T-helper 17 cell (primary cell): Measurements from ENCODE around the gene HDAC10. TPM values are rescaled to one million over a fixed set of nuclear protein-coding genes. Genes with fewer than 3 reads are reported as not detected.

Source experiments
- ATAC-seq: fragments of 150-1000 bp; cut with Tn5 transposase; 2 replicates; pipeline ENCODE4 v1.10.0; 2021; ENCODE audit warnings: mild to moderate bottlenecking, moderate library complexity
- DNase-seq, 3 donors: peaks; one replicate each; pipeline versions ENCODE4 v3.0.0 to v3.0.0-alpha.2; 2020 to 2021
- H3K9me3 ChIP-seq: one replicate; pipeline ENCODE4 v1.7.0; 2013; ENCODE audit warnings: low read length, mild to moderate bottlenecking; ENCODE audit not compliant: control insufficient read depth, poor library complexity, severe bottlenecking
- H3K27ac Mint-ChIP-seq: one replicate; pipeline ENCODE4 v1.8.0; 2022; ENCODE audit warnings: mild to moderate bottlenecking, moderate library complexity, mixed read lengths
- H3K27me3 Mint-ChIP-seq: one replicate; pipeline ENCODE4 v1.8.0; 2022; ENCODE audit warnings: mixed read lengths
- H3K36me3 Mint-ChIP-seq: one replicate; pipeline ENCODE4 v1.8.0; 2022; ENCODE audit warnings: low read depth, mixed read lengths
- H3K4me1 Mint-ChIP-seq: one replicate; pipeline ENCODE4 v1.8.0; 2022; ENCODE audit warnings: mild to moderate bottlenecking, mixed read lengths
- H3K4me3 Mint-ChIP-seq: one replicate; pipeline ENCODE4 v1.8.0; 2022; ENCODE audit warnings: mild to moderate bottlenecking, moderate library complexity, mixed read lengths
- total RNA-seq, 4 donors: library from RNA in 2 of 4; stranded (reverse) in 2 of 4; gene quantifications; one replicate each; pipeline ENCODE4 v1.2.3 and lab custom pipeline; 2022 to 2026

The HDAC10 gene
- total RNA-seq, 2 donors from 2014 or later = 95.5 to 105 TPM

- H3K9me3 ChIP-seq = no peaks in the 10 kb centered on the region
- Mint-ChIP-seq H3K27ac (no peak overlapping the region), H3K36me3 (peaks cover 3% of the 10 kb centered on the region), H3K27me3 (no peaks in the 10 kb centered on the region), H3K4me3 (no peak overlapping the region), H3K4me1 (peaks cover 18% of the 10 kb centered on the region)
- DNase-seq (no peak), ATAC-seq (no peak)
These were observed 47.8 kb downstream of the HDAC10 start for GRCh38 chr22:50203288-50203687.

- peak overlapping the region; percentile 62 for H3K27ac Mint-ChIP-seq
- no peak for ATAC-seq
These were observed 48.9 kb downstream of the HDAC10 start for GRCh38 chr22:50202130-50202666.

GRCh38 chr22:50201191-50202129, 49.6 kb downstream of the HDAC10 start:
- ATAC-seq (peak; percentile 35), DNase-seq (no peak)
- peak overlapping the region; percentile 62 for H3K27ac Mint-ChIP-seq
- peak overlapping the region; percentile 86 for H3K4me3 Mint-ChIP-seq
- H3K36me3 Mint-ChIP-seq = peaks cover 3% of the 10 kb centered on the region
- no peaks in the 10 kb centered on the region for H3K27me3 Mint-ChIP-seq
- peaks cover 18% of the 10 kb centered on the region for H3K4me1 Mint-ChIP-seq
- no peaks in the 10 kb centered on the region for H3K9me3 ChIP-seq

More at GRCh38 chr22:50202130-50202666, 48.9 kb downstream of the HDAC10 start:
- Mint-ChIP-seq H3K4me3 (peak overlapping the region; percentile 86), H3K27me3 (no peaks in the 10 kb centered on the region), H3K36me3 (peaks cover 3% of the 10 kb centered on the region), H3K4me1 (peaks cover 18% of the 10 kb centered on the region)
- DNase-seq = no peak
- no peaks in the 10 kb centered on the region for H3K9me3 ChIP-seq

- Mint-ChIP-seq H3K27me3 (no peaks in the 10 kb centered on the region), H3K27ac (peak within 1 kb of the TSS; percentile 62), H3K36me3 (peaks cover 3% of the 10 kb centered on the region), H3K4me1 (peaks cover 18% of the 10 kb centered on the region), H3K4me3 (peak within 1 kb of the TSS; percentile 86)
- ATAC-seq (peak; percentile 91), DNase-seq (peak; percentile 80 to 87 (median 87))
- H3K9me3 ChIP-seq = no peaks in the 10 kb centered on the region
These were observed 50.4 kb downstream of the HDAC10 start, which contains the start of gene SELENOO for GRCh38 chr22:50200461-50201190. Gene SELENOO (plus strand): TSS chr22:50201011. CDS start chr22:50201037, 26 bp downstream.

- no peak for ATAC-seq
- DNase-seq = no peak
- Mint-ChIP-seq H3K27ac (peak overlapping the region; percentile 41), H3K4me3 (peak overlapping the region; percentile 82), H3K4me1 (peaks cover 14% of the 10 kb centered on the region), H3K36me3 (peaks cover 2% of the 10 kb centered on the region), H3K27me3 (no peaks in the 10 kb centered on the region)
- H3K9me3 ChIP-seq = no peaks in the 10 kb centered on the region
These were observed 51.1 kb downstream of the HDAC10 start for GRCh38 chr22:50199829-50200460.

- H3K9me3 ChIP-seq = no peaks in the 10 kb centered on the region
- Mint-ChIP-seq H3K4me1 (peaks cover 11% of the 10 kb centered on the region), H3K27me3 (no peaks in the 10 kb centered on the region), H3K27ac (peak overlapping the region; percentile 41), H3K36me3 (no peaks in the 10 kb centered on the region), H3K4me3 (peak overlapping the region; percentile 82)
- DNase-seq = no peak
- no peak for ATAC-seq
These were observed 51.8 kb downstream of the HDAC10 start for GRCh38 chr22:50199251-50199721.

GRCh38 chr22:50198624-50199017, 52.4 kb downstream of the HDAC10 start:
- ATAC-seq (no peak), DNase-seq (no peak)
- H3K4me3 Mint-ChIP-seq = no peak overlapping the region

GRCh38 chr22:50197856-50198623, 53.0 kb downstream of the HDAC10 start:
- Mint-ChIP-seq H3K4me1 (peaks cover 9% of the 10 kb centered on the region), H3K27ac (no peak overlapping the region), H3K27me3 (no peaks in the 10 kb centered on the region), H3K4me3 (peak overlapping the region; percentile 15), H3K36me3 (no peaks in the 10 kb centered on the region)
- ATAC-seq = no peak
- no peak for DNase-seq
- no peaks in the 10 kb centered on the region for H3K9me3 ChIP-seq

More at GRCh38 chr22:50198624-50199017, 52.4 kb downstream of the HDAC10 start:
- Mint-ChIP-seq H3K4me1 (peaks cover 8% of the 10 kb centered on the region), H3K36me3 (no peaks in the 10 kb centered on the region), H3K27ac (no peak overlapping the region), H3K27me3 (no peaks in the 10 kb centered on the region)
- no peaks in the 10 kb centered on the region for H3K9me3 ChIP-seq

GRCh38 chr22:50197000-50197800, 53.9 kb downstream of the HDAC10 start:
- H3K4me3 Mint-ChIP-seq = no peak overlapping the region
- peaks cover 15% of the 10 kb centered on the region for H3K4me1 Mint-ChIP-seq
- H3K27ac Mint-ChIP-seq = peak overlapping the region; percentile 29

GRCh38 chr22:50196256-50196655, 54.8 kb downstream of the HDAC10 start:
- ATAC-seq (no peak), DNase-seq (no peak)
- no peaks in the 10 kb centered on the region for H3K27me3 Mint-ChIP-seq
- H3K36me3 Mint-ChIP-seq = no peaks in the 10 kb centered on the region
- H3K4me3 Mint-ChIP-seq = no peak overlapping the region
- H3K4me1 Mint-ChIP-seq = peaks cover 18% of the 10 kb centered on the region
- peak overlapping the region; percentile 29 for H3K27ac Mint-ChIP-seq
- no peaks in the 10 kb centered on the region for H3K9me3 ChIP-seq

More at GRCh38 chr22:50197000-50197800, 53.9 kb downstream of the HDAC10 start:
- H3K9me3 ChIP-seq = no peaks in the 10 kb centered on the region
- no peaks in the 10 kb centered on the region for H3K27me3 Mint-ChIP-seq
- DNase-seq (no peak), ATAC-seq (no peak)
- no peaks in the 10 kb centered on the region for H3K36me3 Mint-ChIP-seq
